ENCODE results near the gene ALG10B.
"Not testable (repeated sequence)": the region's sequence is repeated elsewhere in the genome, so short reads cannot be mapped to it uniquely, and the experiment has no call there.

ALG10B gene

GRCh38 chr12:38316391-38317129 is at the start of gene ALG10B:
TSS of gene ALG10B (plus strand) at chr12:38316774. CDS start at chr12:38316894, 120 bp downstream.
- DNase-seq (ENCODE audit: low spot score) (peak; percentile 91), FAIRE-seq (no peak)

- FAIRE-seq: no peak
- no peak for DNase-seq (ENCODE audit: low spot score)
Observed at GRCh38 chr12:38268612-38269011, 48.0 kb upstream of the ALG10B start.

GRCh38 chr12:38269897-38270296 is 46.7 kb upstream of the ALG10B start:
- FAIRE-seq (no peak), DNase-seq (ENCODE audit: low spot score) (no peak)

- no peak for DNase-seq (ENCODE audit: low spot score)
- FAIRE-seq: peak; percentile 23
Observed at GRCh38 chr12:38279756-38280155, 36.8 kb upstream of the ALG10B start.

- no peak for FAIRE-seq
- DNase-seq (ENCODE audit: low spot score): peak; percentile 21
Observed at GRCh38 chr12:38282886-38283285, 33.7 kb upstream of the ALG10B start.

GRCh38 chr12:38289396-38289795 is 27.2 kb upstream of the ALG10B start:
- no peak for FAIRE-seq
- no peak for DNase-seq (ENCODE audit: low spot score)

GRCh38 chr12:38291160-38291559 is 25.4 kb upstream of the ALG10B start:
- no peak for FAIRE-seq

GRCh38 chr12:38302972-38303371 is 13.6 kb upstream of the ALG10B start:
- not testable (repeated sequence) for DNase-seq (ENCODE audit: low spot score); FAIRE-seq

More at GRCh38 chr12:38291160-38291559, 25.4 kb upstream of the ALG10B start:
- no peak for DNase-seq (ENCODE audit: low spot score)

- not testable (repeated sequence) for FAIRE-seq
Observed at GRCh38 chr12:38321966-38322365, 5.4 kb downstream of the ALG10B start.

GRCh38 chr12:38324912-38325311 is 8.3 kb downstream of the ALG10B start:
- no peak for FAIRE-seq
- DNase-seq (ENCODE audit: low spot score): no peak

More at GRCh38 chr12:38321966-38322365, 5.4 kb downstream of the ALG10B start:
- DNase-seq (ENCODE audit: low spot score): not testable (repeated sequence)

GRCh38 chr12:38327356-38327755 is 10.8 kb downstream of the ALG10B start:
- peak; percentile 48 for FAIRE-seq
- DNase-seq (ENCODE audit: low spot score): no peak

- FAIRE-seq (no peak), DNase-seq (ENCODE audit: low spot score) (no peak)
Observed at GRCh38 chr12:38328306-38328895, 11.8 kb downstream of the ALG10B start.

- not testable (repeated sequence) for DNase-seq (ENCODE audit: low spot score); FAIRE-seq
Observed at GRCh38 chr12:38330414-38330813, 13.8 kb downstream of the ALG10B start.

GRCh38 chr12:38332814-38333213 is 16.2 kb downstream of the ALG10B start:
- DNase-seq (ENCODE audit: low spot score): no peak
- FAIRE-seq: peak; percentile 62

- no peak for FAIRE-seq
- no peak for DNase-seq (ENCODE audit: low spot score)
Observed at GRCh38 chr12:38342444-38342843, 25.9 kb downstream of the ALG10B start.

GRCh38 chr12:38343256-38343655 is 26.7 kb downstream of the ALG10B start:
- DNase-seq (ENCODE audit: low spot score); FAIRE-seq: not testable (repeated sequence)

GRCh38 chr12:38343916-38344315 is 27.3 kb downstream of the ALG10B start:
- FAIRE-seq: not testable (repeated sequence)

GRCh38 chr12:38350342-38351174 is 34.0 kb downstream of the ALG10B start:
- DNase-seq (ENCODE audit: low spot score): no peak
- FAIRE-seq: no peak

More at GRCh38 chr12:38343916-38344315, 27.3 kb downstream of the ALG10B start:
- DNase-seq (ENCODE audit: low spot score): not testable (repeated sequence)

- not testable (repeated sequence) for FAIRE-seq; DNase-seq (ENCODE audit: low spot score)
Observed at GRCh38 chr12:38351175-38351508, 34.6 kb downstream of the ALG10B start.

- FAIRE-seq: no peak
Observed at GRCh38 chr12:38367506-38367905, 50.9 kb downstream of the ALG10B start.

GRCh38 chr12:38370311-38370710 is 53.7 kb downstream of the ALG10B start:
- FAIRE-seq (no peak), DNase-seq (ENCODE audit: low spot score) (no peak)

More at GRCh38 chr12:38367506-38367905, 50.9 kb downstream of the ALG10B start:
- DNase-seq (ENCODE audit: low spot score): no peak

- peak; percentile 40 for FAIRE-seq
- DNase-seq (ENCODE audit: low spot score): no peak
Observed at GRCh38 chr12:38373784-38374183, 57.2 kb downstream of the ALG10B start.

Measured in urothelium cell line (cell line).